Measurements from ENCODE around the gene EPHB3. TPM values are rescaled to one million over a fixed set of nuclear protein-coding genes. Genes with fewer than 3 reads are reported as not detected.

The EPHB3 gene
- polyA plus RNA-seq, 1 experiment: 1.9 TPM

GRCh38 chr3:184565421-184566211 lies 4.0 kb downstream of the EPHB3 start:
- peak overlapping the region; percentile 13 for H3K4me3 ChIP-seq (ENCODE audit: low read depth, low read length)
- H3K27me3 ChIP-seq (ENCODE audit: control insufficient read depth, insufficient read depth, low read length): peaks cover 2% of the 10 kb centered on the region
- TF ChIP-seq CTCF (IDR thresholded peaks at IDR 0.05; ENCODE audit: low read depth, low read length): no peak
- H3K9me3 ChIP-seq (ENCODE audit: control insufficient read depth, insufficient read depth, low read length): no peaks in the 10 kb centered on the region; the same call in 1 of the 2 replicates
- ChIA-PET POLR2A (interaction anchor here (0.6 to 1.3 kb wide), 9 partner anchors 71 to 267 kb away, joined by 3 to 7 read pairs (median 3); partner anchors contain the start of gene VPS8), CTCF (interaction anchor here (0.5 to 3.0 kb wide), 4 partner anchors 160 to 235 kb away, joined by 3 to 14 read pairs (median 6); no protein-coding TSS in a partner anchor)
- H3K27ac ChIP-seq (ENCODE audit: low read depth, low read length): peak overlapping the region; percentile 90
- DNase-seq (ENCODE audit: low read depth, low spot score): peak; percentile 76

GRCh38 chr3:184566441-184567414 lies 5.1 kb downstream of the EPHB3 start:
- Histone ChIP-seq H3K27ac (ENCODE audit: low read depth, low read length) (peak overlapping the region; percentile 90), H3K4me3 (ENCODE audit: low read depth, low read length) (no peak overlapping the region), H3K27me3 (ENCODE audit: control insufficient read depth, insufficient read depth, low read length) (peaks cover 2% of the 10 kb centered on the region), H3K9me3 (ENCODE audit: control insufficient read depth, insufficient read depth, low read length) (no peaks in the 10 kb centered on the region; the same call in 1 of the 2 replicates)
- no peak for TF ChIP-seq CTCF (IDR thresholded peaks at IDR 0.05; ENCODE audit: low read depth, low read length)
- CTCF ChIA-PET: interaction anchor here (3.0 kb wide), 1 partner anchor 212 kb away, joined by 14 read pairs; no protein-coding TSS in a partner anchor
- no peak for DNase-seq (ENCODE audit: low read depth, low spot score)
- POLR2A ChIA-PET: interaction anchor here (0.8 to 1.3 kb wide), 5 partner anchors 70 to 206 kb away, joined by 3 to 7 read pairs (median 3); no protein-coding TSS in a partner anchor

- ChIA-PET POLR2A (no interaction called here), CTCF (no interaction called here)
- peak overlapping the region; percentile 47 for H3K4me3 ChIP-seq (ENCODE audit: low read depth, low read length)
- H3K9me3 ChIP-seq (ENCODE audit: control insufficient read depth, insufficient read depth, low read length): no peaks in the 10 kb centered on the region
- no peaks in the 10 kb centered on the region for H3K27me3 ChIP-seq (ENCODE audit: control insufficient read depth, insufficient read depth, low read length)
- no peak for DNase-seq (ENCODE audit: low read depth, low spot score)
- peak overlapping the region; percentile 73 for H3K27ac ChIP-seq (ENCODE audit: low read depth, low read length)
- no peak for TF ChIP-seq CTCF (IDR thresholded peaks at IDR 0.05; ENCODE audit: low read depth, low read length)
These were observed 6.5 kb downstream of the EPHB3 start for GRCh38 chr3:184567946-184568559.

DNA sequence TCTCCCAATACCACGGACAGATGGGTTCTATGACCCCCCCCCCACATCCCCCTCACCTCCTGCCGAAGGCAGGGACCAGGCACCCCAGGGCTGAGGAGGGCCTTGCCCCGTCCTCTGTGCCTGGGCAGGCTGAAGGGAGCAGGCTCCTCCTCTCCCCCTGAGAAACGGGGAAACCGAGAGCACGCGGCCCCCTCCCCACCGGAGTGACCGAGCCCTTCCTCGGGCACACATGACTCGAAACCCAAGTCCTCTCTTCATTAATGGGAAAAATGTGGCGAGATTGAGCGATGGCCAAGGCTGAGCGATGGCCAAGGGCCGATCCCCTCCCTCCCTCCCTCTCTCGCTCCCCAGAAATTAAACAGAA lies 7.0 kb downstream of the EPHB3 start:
- no peaks in the 10 kb centered on the region for H3K27me3 ChIP-seq (ENCODE audit: control insufficient read depth, insufficient read depth, low read length)
- H3K4me3 ChIP-seq (ENCODE audit: low read depth, low read length): peak overlapping the region; percentile 47
- DNase-seq (ENCODE audit: low read depth, low spot score): no peak
- ChIA-PET CTCF (no interaction called here), POLR2A (no interaction called here)
- peak overlapping the region; percentile 73 for H3K27ac ChIP-seq (ENCODE audit: low read depth, low read length)
- no peak for TF ChIP-seq CTCF (IDR thresholded peaks at IDR 0.05; ENCODE audit: low read depth, low read length)
- no peaks in the 10 kb centered on the region for H3K9me3 ChIP-seq (ENCODE audit: control insufficient read depth, insufficient read depth, low read length)
